H1 (cell line): ENCODE data around the gene SEMA5B. TPM values are rescaled to one million over a fixed set of nuclear protein-coding genes. Genes with fewer than 3 reads are reported as not detected.

Experiments
- CTCF ChIA-PET: fragments of 300-600 bp; sonication (Branson Sonifier 250); formaldehyde crosslinking; loops from one replicate; lab custom pipeline; 2021; ENCODE audit not compliant: partially characterized antibody; lab: Charles Lee
- POLR2A ChIA-PET: fragments of 300-600 bp; sonication (Branson Sonifier 250); formaldehyde crosslinking; loops from one replicate; lab custom pipeline; 2021; ENCODE audit warnings: inconsistent platforms; ENCODE audit not compliant: partially characterized antibody; lab: Charles Lee
- DNase-seq, 2 experiments: peaks; one replicate each; pipeline versions ENCODE4 v3.0.0 to v3.0.0-alpha.2; 2010 to 2022; ENCODE audit warnings: low spot score in 2 of 2, low read depth in 1 of 2, mixed read lengths in 1 of 2
- FAIRE-seq: peaks from 2 replicates; lab custom pipeline; 2011; peaks lifted over from hg19 to GRCh38; lab: Jason Lieb, UNC
- H2AFZ ChIP-seq: 2 replicates; pipeline ENCODE4 v1.8.1; 2012; ENCODE audit warnings: low read length, inconsistent platforms
- H2AK5ac ChIP-seq: 2 replicates; pipeline ENCODE4 v1.6.1; 2013; ENCODE audit warnings: low read depth, low read length
- H2BK120ac ChIP-seq: replicated peaks from 2 replicates; pipeline ENCODE3; 2013; ENCODE audit warnings: low read depth, low read length, inconsistent platforms
- H2BK12ac ChIP-seq: 2 replicates; pipeline ENCODE4 v1.6.1; 2013; ENCODE audit warnings: low read depth, low read length
- H2BK15ac ChIP-seq: 2 replicates; pipeline ENCODE4 v1.6.1; 2013; ENCODE audit warnings: low read length
- H2BK20ac ChIP-seq: 2 replicates; pipeline ENCODE4 v1.6.1; 2013; ENCODE audit warnings: low read length
- H2BK5ac ChIP-seq: 2 replicates; pipeline ENCODE4 v1.6.1; 2013; ENCODE audit warnings: low read depth, low read length
- H3K14ac ChIP-seq: 2 replicates; pipeline ENCODE4 v1.6.1; 2013; ENCODE audit warnings: inconsistent platforms; ENCODE audit not compliant: insufficient read length
- H3K18ac ChIP-seq: 2 replicates; pipeline ENCODE4 v1.6.1; 2013; ENCODE audit warnings: low read length; ENCODE audit errors: extremely low read depth
- H3K23ac ChIP-seq: 2 replicates; pipeline ENCODE4 v1.6.1; 2013; ENCODE audit warnings: inconsistent platforms; ENCODE audit not compliant: insufficient read length
- H3K23me2 ChIP-seq: 2 replicates; pipeline ENCODE4 v1.6.1; 2013; ENCODE audit warnings: low read depth, low read length
- H3K27ac ChIP-seq: 2 replicates; pipeline ENCODE4 v1.6.1; 2011; ENCODE audit warnings: low read depth, low read length, inconsistent platforms
- H3K27me3 ChIP-seq, 4 experiments: replicated peaks in 1 of 4; 1 replicate in 1 of 4; 2 replicates in 3 of 4; pipeline versions ENCODE4 v1.6.1 to v1.8.1; 2011 to 2013; ENCODE audit warnings: low read length in 3 of 4, mild to moderate bottlenecking in 3 of 4, inconsistent platforms in 2 of 4, mixed read lengths in 2 of 4, moderate library complexity in 1 of 4; ENCODE audit not compliant: control insufficient read depth in 3 of 4, insufficient read depth in 3 of 4; ENCODE audit errors: extremely low read depth in 1 of 4
- H3K36me3 ChIP-seq, 4 experiments: 2 replicates each; pipeline versions ENCODE4 v1.6.1 to v1.8.1; 2011 to 2013; ENCODE audit warnings: mild to moderate bottlenecking in 4 of 4, low read length in 3 of 4, moderate library complexity in 2 of 4, control low read depth in 1 of 4, inconsistent platforms in 1 of 4; ENCODE audit not compliant: insufficient read depth in 4 of 4, control insufficient read depth in 2 of 4
- H3K4ac ChIP-seq: replicated peaks from 2 replicates; pipeline ENCODE3; 2013; ENCODE audit warnings: low read length, low read depth, mixed read lengths, inconsistent platforms; ENCODE audit not compliant: insufficient read length
- H3K4me1 ChIP-seq, 4 experiments: replicated peaks in 1 of 4; 1 replicate in 1 of 4; 2 replicates in 3 of 4; pipeline versions ENCODE4 v1.6.1 to v1.8.1; 2011 to 2013; ENCODE audit warnings: low read length in 3 of 4, inconsistent platforms in 2 of 4, mixed read lengths in 1 of 4; ENCODE audit not compliant: insufficient read depth in 4 of 4, control insufficient read depth in 3 of 4
- H3K4me2 ChIP-seq, 2 experiments: 2 replicates each; pipeline versions ENCODE4 v1.6.1 to v1.8.1; 2011 to 2013; ENCODE audit warnings: low read depth in 2 of 2, low read length in 2 of 2, control low read depth in 1 of 2, inconsistent platforms in 1 of 2, mild to moderate bottlenecking in 1 of 2; ENCODE audit not compliant: insufficient read depth in 1 of 2
- H3K4me3 ChIP-seq, 4 experiments: fragments of 200-600, 300-600 bp in 1 of 4; sonication (generic), shearing (Covaris generic), sonication (Bioruptor Twin) in 1 of 4; 2 replicates each; pipeline versions ENCODE4 v1.5.1 to v1.8.1; 2011 to 2016; ENCODE audit warnings: low read length in 4 of 4, low read depth in 3 of 4, control low read depth in 2 of 4, inconsistent platforms in 2 of 4, mild to moderate bottlenecking in 2 of 4, mixed read lengths in 1 of 4, moderate library complexity in 1 of 4; ENCODE audit not compliant: insufficient read depth in 2 of 4; ENCODE audit errors: extremely low read depth in 1 of 4
- H3K56ac ChIP-seq: replicated peaks from 2 replicates; pipeline ENCODE3; 2013; ENCODE audit warnings: low read depth, mild to moderate bottlenecking, mixed read lengths, low read length, inconsistent platforms; ENCODE audit not compliant: insufficient read length
- H3K79me1 ChIP-seq: 2 replicates; pipeline ENCODE4 v1.6.1; 2013; ENCODE audit warnings: low read depth, low read length, control low read depth
- H3K79me2 ChIP-seq, 2 experiments: 2 replicates each; pipeline versions ENCODE4 v1.6.1 to v1.8.1; 2012 to 2013; ENCODE audit warnings: low read length in 2 of 2, mild to moderate bottlenecking in 2 of 2, inconsistent platforms in 1 of 2; ENCODE audit not compliant: insufficient read depth in 2 of 2, control insufficient read depth in 1 of 2
- H3K9ac ChIP-seq, 4 experiments: replicated peaks in 1 of 4; 1 replicate in 1 of 4; 2 replicates in 3 of 4; pipeline versions ENCODE4 v1.6.1 to v1.8.1; 2011 to 2013; ENCODE audit warnings: low read depth in 3 of 4, low read length in 3 of 4, control low read depth in 2 of 4, mild to moderate bottlenecking in 2 of 4, moderate library complexity in 2 of 4, inconsistent platforms in 1 of 4; ENCODE audit errors: extremely low read depth in 1 of 4
- H3K9me3 ChIP-seq, 2 experiments: 2 replicates each; pipeline versions ENCODE4 v1.6.1 to v1.8.1; 2012 to 2013; ENCODE audit warnings: mild to moderate bottlenecking in 2 of 2, moderate library complexity in 2 of 2, control low read depth in 1 of 2, inconsistent platforms in 1 of 2, low read depth in 1 of 2, low read length in 1 of 2, mixed read lengths in 1 of 2; ENCODE audit not compliant: insufficient read depth in 2 of 2
- H4K20me1 ChIP-seq, 2 experiments: replicated peaks in 1 of 2; 2 replicates each; pipeline versions ENCODE3 to v1.8.1; 2011 to 2013; ENCODE audit warnings: inconsistent platforms in 2 of 2, low read length in 2 of 2, mild to moderate bottlenecking in 1 of 2; ENCODE audit not compliant: insufficient read depth in 2 of 2, control insufficient read depth in 1 of 2
- H4K5ac ChIP-seq: 2 replicates; pipeline ENCODE4 v1.6.1; 2013; ENCODE audit warnings: low read length, low read depth, mixed read lengths, inconsistent platforms; ENCODE audit not compliant: insufficient read length
- H4K8ac ChIP-seq: 2 replicates; pipeline ENCODE4 v1.8.0; 2013; ENCODE audit warnings: mild to moderate bottlenecking, moderate library complexity, low read length, inconsistent platforms; ENCODE audit not compliant: insufficient read depth; ENCODE audit errors: extremely low read depth
- H4K91ac ChIP-seq: replicated peaks from 2 replicates; pipeline ENCODE3; 2013; ENCODE audit warnings: low read length, mixed read lengths, inconsistent platforms; ENCODE audit not compliant: insufficient read length
- CBX8 ChIP-seq: fragments of 300-800, 300-1000 bp; sonication (generic); IDR thresholded peaks from 2 replicates; pipeline ENCODE4 v1.7.1; 2016; ENCODE audit warnings: low read depth, low read length, borderline replicate concordance
- KDM1A ChIP-seq: fragments of 200-600, 300-600 bp; sonication (generic); IDR thresholded peaks from 2 replicates; pipeline ENCODE4 v1.7.1; 2016; ENCODE audit warnings: mild to moderate bottlenecking, low read length, borderline replicate concordance
- MAX ChIP-seq: IDR thresholded peaks from 2 replicates; pipeline ENCODE4 v1.6.1; 2012; ENCODE audit warnings: inconsistent platforms
- NANOG ChIP-seq: IDR thresholded peaks from 2 replicates; pipeline ENCODE4 v1.6.1; 2011; ENCODE audit warnings: low read length, low read depth, mild to moderate bottlenecking, inconsistent platforms; ENCODE audit not compliant: insufficient read depth, poor library complexity, severe bottlenecking
- PHF8 ChIP-seq: fragments of 200-600 bp; sonication (generic); conservative IDR thresholded peaks from 2 replicates; pipeline ENCODE4 v1.7.1; 2012; ENCODE audit warnings: low read depth, mild to moderate bottlenecking, inconsistent platforms, low read length, moderate library complexity
- POU5F1 ChIP-seq: IDR thresholded peaks from 2 replicates; pipeline ENCODE4 v1.6.1; 2011; ENCODE audit warnings: low read depth, mild to moderate bottlenecking, low read length, moderate library complexity
- SIN3A ChIP-seq, 2 experiments: IDR thresholded peaks in 1 of 2; conservative IDR thresholded peaks in 1 of 2; 2 replicates each; pipeline ENCODE4 v1.6.1; 2011 to 2012; ENCODE audit warnings: low read length in 2 of 2, improper control_type of control experiment in 1 of 2, low read depth in 1 of 2, mild to moderate bottlenecking in 1 of 2
- SIX5 ChIP-seq: IDR thresholded peaks from 2 replicates; pipeline ENCODE4 v1.6.1; 2011; ENCODE audit warnings: mild to moderate bottlenecking, low read depth, low read length
- TBP ChIP-seq: IDR thresholded peaks from 2 replicates; pipeline ENCODE4 v1.6.1; 2011; ENCODE audit warnings: low read depth, low read length, improper control_type of control experiment
- polyA plus RNA-seq, 7 experiments: library from polyadenylated mRNA; depleted of rRNA in 3 of 7; stranded (reverse) in 5 of 7; unstranded in 2 of 7; fragments of >200 nt in 5 of 7; fragments of 200-250 nt in 2 of 7; gene quantifications; 1 replicate in 5 of 7; 2 replicates in 1 of 7; 4 replicates in 1 of 7; pipeline versions ENCODE4 v1.2.1 to v1.2.3, GENCODE V29; 2011 to 2013; ENCODE audit warnings: missing spikeins in 2 of 7, mixed read lengths in 2 of 7
- total RNA-seq: library from RNA; stranded (reverse); fragmentation: NEBNext Ultra II Directional; extraction: Animal tissue kit (Norgen Biotek cat#: 25700); gene quantifications from 2 replicates; pipeline ENCODE4 v1.2.1, GENCODE V29; 2021

SEMA5B gene
- total and polyA plus RNA-seq, 2 of the 8 experiments (the other 6 are each of a cell fraction or from before 2014, with no cell fraction given), result 13.1 to 22.4 TPM

GRCh38 chr3:122864498-122864897, 163.1 kb downstream of the SEMA5B start:
- no peak for FAIRE-seq
- Histone ChIP-seq H2BK5ac (no peak overlapping the region), H3K18ac (no peak overlapping the region), H3K4ac (no peak overlapping the region), H4K20me1 (no peaks in the 10 kb centered on the region), H3K4me1 (no peaks in the 10 kb centered on the region), H2AFZ (no peak overlapping the region), H3K79me2 (no peaks in the 10 kb centered on the region), H2AK5ac (no peak overlapping the region), H3K79me1 (no peaks in the 10 kb centered on the region), H3K27ac (no peak overlapping the region), H3K27me3 (no peaks in the 10 kb centered on the region), H2BK12ac (no peak overlapping the region), H4K5ac (no peak overlapping the region), H3K9ac (no peak overlapping the region), H2BK15ac (no peak overlapping the region), H3K23me2 (no peaks in the 10 kb centered on the region), H4K8ac (no peak overlapping the region), H2BK120ac (no peak overlapping the region), H3K4me3 (no peak overlapping the region), H3K4me2 (no peak overlapping the region), H4K91ac (no peak overlapping the region), H3K23ac (no peak overlapping the region), H3K14ac (no peak overlapping the region), H3K56ac (no peak overlapping the region), H3K36me3 (no peaks in the 10 kb centered on the region), H2BK20ac (no peak overlapping the region), H3K9me3 (no peaks in the 10 kb centered on the region)
- POLR2A ChIA-PET, result no interaction called here
- CTCF ChIA-PET, result interaction anchor here (0.8 to 1.0 kb wide), 2 partner anchors 17 to 39 kb away, joined by 3 read pairs; no protein-coding TSS in a partner anchor
- TF ChIP-seq MAX (no peak), KDM1A (no peak), NANOG (no peak), TBP (no peak), SIN3A (conservative IDR thresholded peaks at IDR 0.05 in 1 of 2, IDR thresholded peaks at IDR 0.05 in 1 of 2; ENCODE audit: low read depth in 1 of 2, low read length in 2 of 2) (no peak), POU5F1 (no peak), CBX8 (no peak), SIX5 (no peak), PHF8 (no peak)
- DNase-seq, result no peak
